Measurements from ENCODE around the gene AKAP12. TPM values are rescaled to one million over a fixed set of nuclear protein-coding genes. Genes with fewer than 3 reads are reported as not detected.

Gene AKAP12
- total RNA-seq, 2 donors from 2014 or later = 10.0 to 10.6 TPM

DNA sequence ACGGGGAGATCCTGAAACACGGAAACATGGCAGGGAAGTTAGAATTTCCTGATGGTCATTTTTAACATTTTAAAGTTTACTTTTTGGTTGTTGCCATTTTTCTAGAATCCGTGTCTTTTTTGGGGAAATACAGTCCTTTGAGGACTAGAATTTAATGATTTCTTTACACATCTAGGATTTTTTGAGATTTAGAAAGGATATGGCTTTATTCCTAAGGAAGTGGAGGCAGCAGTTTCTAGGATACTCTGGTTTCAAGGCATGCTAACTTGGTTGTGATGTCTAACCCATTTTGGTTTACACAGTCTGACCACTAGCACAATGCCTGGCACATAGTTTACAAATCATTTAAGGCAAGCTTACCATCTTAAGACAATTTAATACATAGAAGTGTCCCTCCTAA lies 152.7 kb downstream of the AKAP12 start:
- Mint-ChIP-seq H3K36me3 (ENCODE audit: insufficient read depth in 2 of 2) (peaks cover 8 to 16% of the 10 kb centered on the region in 2 donors), H3K27me3 (ENCODE audit: low read depth) (no peaks in the 10 kb centered on the region), H3K4me3 (peak overlapping the region; percentile 97), H3K27ac (peak overlapping the region; percentile 95), H3K9me3 (no peaks in the 10 kb centered on the region), H3K4me1 (ENCODE audit: low read depth) (peaks cover 59% of the 10 kb centered on the region)
- DNase-seq (no peak), ATAC-seq (replicated peaks in 1 of 2) (no peak)

DNA sequence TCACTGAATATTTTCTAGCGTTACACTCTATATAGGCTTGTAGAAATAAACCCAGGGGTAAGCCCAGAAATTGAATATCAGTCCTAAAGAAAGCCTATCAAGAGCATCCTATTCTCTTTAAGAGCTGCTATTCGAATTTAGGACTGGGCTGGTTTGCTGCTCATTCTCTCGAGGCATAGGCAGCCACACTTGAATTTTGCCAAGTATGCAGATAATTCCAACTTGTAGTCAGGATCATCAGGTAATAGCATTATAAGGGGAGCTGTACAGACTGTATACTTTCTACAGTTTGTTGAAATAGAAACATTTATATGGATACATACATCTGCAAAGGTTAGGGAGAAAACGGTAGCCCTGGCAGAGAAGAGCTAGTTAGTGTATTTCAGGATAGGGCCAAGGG lies 153.6 kb downstream of the AKAP12 start:
- Mint-ChIP-seq H3K4me3 (peak overlapping the region; percentile 97), H3K4me1 (ENCODE audit: low read depth) (peaks cover 62% of the 10 kb centered on the region), H3K27ac (peak overlapping the region; percentile 95), H3K36me3 (ENCODE audit: insufficient read depth in 2 of 2) (peaks cover 8 to 19% of the 10 kb centered on the region in 2 donors), H3K9me3 (no peaks in the 10 kb centered on the region), H3K27me3 (ENCODE audit: low read depth) (no peaks in the 10 kb centered on the region)
- no peak for ATAC-seq (replicated peaks in 1 of 2)
- DNase-seq = no peak

DNA sequence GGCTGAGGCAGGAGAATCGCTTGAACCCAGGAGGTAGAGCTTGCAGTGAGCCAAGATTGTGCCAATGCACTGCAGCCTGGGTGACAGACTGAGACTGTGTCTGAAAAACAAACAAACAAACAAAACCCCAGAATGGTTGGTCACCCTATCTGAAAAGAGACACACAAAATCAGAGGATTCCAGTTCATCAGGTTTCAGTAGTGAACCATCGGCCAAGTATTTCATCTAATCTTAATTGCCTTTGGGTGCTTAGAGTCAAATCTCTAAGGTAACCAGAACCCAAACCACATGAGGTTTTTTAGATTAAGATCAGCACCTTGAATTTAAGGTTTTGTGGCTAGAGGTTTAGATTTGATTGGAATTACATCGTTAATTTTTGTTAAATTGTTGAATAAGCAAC lies 159.9 kb downstream of the AKAP12 start:
- Mint-ChIP-seq H3K27me3 (ENCODE audit: low read depth) (no peaks in the 10 kb centered on the region), H3K27ac (no peak overlapping the region), H3K4me1 (ENCODE audit: low read depth) (peaks cover 71% of the 10 kb centered on the region), H3K36me3 (ENCODE audit: insufficient read depth in 2 of 2) (peaks cover 0 to 26% of the 10 kb centered on the region in 2 donors), H3K9me3 (no peaks in the 10 kb centered on the region), H3K4me3 (no peak overlapping the region)
- DNase-seq = no peak
- peak; percentile 38 to 49 for ATAC-seq (replicated peaks in 1 of 2)

DNA sequence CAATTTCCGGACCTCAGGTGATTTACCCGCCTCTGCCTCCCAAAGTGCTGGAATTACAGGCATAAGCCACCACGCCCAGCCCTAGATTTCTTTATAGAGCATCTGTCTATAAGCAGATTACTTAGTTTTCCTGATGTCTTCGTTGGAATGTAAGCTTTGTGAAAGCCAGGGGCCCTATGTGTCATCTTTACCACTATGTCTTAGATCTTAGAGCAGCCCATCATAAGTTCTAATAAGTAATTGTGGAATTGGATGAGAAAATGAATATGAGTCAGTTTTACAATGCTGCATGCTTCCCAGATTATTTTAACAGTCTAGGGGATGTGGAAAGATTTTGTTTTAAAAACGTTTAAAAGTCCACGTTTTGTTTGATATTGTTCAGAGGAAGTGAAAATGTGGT lies 160.7 kb downstream of the AKAP12 start:
- H3K9me3 Mint-ChIP-seq = no peaks in the 10 kb centered on the region
- no peak for ATAC-seq (replicated peaks in 1 of 2)
- no peak for DNase-seq
- H3K36me3 Mint-ChIP-seq (ENCODE audit: insufficient read depth in 2 of 2) = peaks cover 0 to 23% of the 10 kb centered on the region in 2 donors
- H3K4me1 Mint-ChIP-seq (ENCODE audit: low read depth) = peaks cover 63% of the 10 kb centered on the region
- H3K27ac Mint-ChIP-seq = peak overlapping the region; percentile 79
- H3K27me3 Mint-ChIP-seq (ENCODE audit: low read depth) = no peaks in the 10 kb centered on the region
- peak overlapping the region; percentile 12 to 31 for H3K4me3 Mint-ChIP-seq

DNA sequence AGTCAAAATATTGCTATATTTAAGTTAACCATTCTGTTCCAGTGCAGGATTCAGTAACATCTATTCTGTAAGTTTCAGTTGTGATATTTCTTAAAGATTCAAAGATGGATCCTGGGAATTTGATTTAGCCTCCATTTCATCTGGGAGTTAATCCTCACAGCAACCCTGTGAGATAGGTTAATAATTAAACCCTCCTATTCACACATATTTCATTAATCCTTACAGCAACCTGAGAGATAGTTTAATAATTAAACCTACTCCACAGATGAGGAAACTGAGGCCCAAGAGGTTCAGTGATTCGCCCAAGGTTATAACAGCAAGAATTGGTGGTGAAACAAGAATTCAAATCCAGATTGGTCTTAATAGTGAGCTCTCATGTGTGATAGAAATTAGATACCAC lies 162.5 kb downstream of the AKAP12 start:
- Mint-ChIP-seq H3K4me3 (no peak overlapping the region), H3K27ac (peak overlapping the region; percentile 33), H3K4me1 (ENCODE audit: low read depth) (peaks cover 52% of the 10 kb centered on the region), H3K36me3 (ENCODE audit: insufficient read depth in 2 of 2) (peaks cover 2 to 21% of the 10 kb centered on the region in 2 donors), H3K27me3 (ENCODE audit: low read depth) (no peaks in the 10 kb centered on the region), H3K9me3 (no peaks in the 10 kb centered on the region)
- ATAC-seq (replicated peaks in 1 of 2) (no peak), DNase-seq (no peak)

DNA sequence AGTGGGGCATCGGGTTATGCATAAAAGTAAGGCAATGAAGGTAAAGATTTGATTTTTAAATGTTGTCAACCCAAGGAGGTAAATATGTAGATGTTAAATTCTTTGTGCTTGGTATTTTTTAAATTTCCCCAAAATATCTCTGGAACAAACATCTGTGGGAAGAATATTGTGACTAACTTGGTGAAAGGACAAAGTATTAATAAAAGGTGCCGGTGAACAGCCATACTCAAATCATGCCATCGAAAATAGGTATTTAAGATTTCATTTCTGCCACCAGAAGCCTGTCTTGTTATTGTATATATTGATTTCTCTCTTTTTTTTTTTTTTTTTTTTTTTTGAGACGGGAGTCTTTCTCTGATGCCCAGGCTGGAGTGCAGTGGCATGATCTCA lies 164.1 kb downstream of the AKAP12 start:
- no peaks in the 10 kb centered on the region for H3K27me3 Mint-ChIP-seq (ENCODE audit: low read depth)
- DNase-seq (no peak), ATAC-seq (replicated peaks in 1 of 2) (no peak)
- H3K4me1 Mint-ChIP-seq (ENCODE audit: low read depth) = peaks cover 37% of the 10 kb centered on the region
- H3K4me3 Mint-ChIP-seq = no peak overlapping the region
- peaks cover 4 to 24% of the 10 kb centered on the region in 2 donors for H3K36me3 Mint-ChIP-seq (ENCODE audit: insufficient read depth in 2 of 2)
- H3K9me3 Mint-ChIP-seq = no peaks in the 10 kb centered on the region
- peak overlapping the region; percentile 26 for H3K27ac Mint-ChIP-seq

Other genes with a start within 250 kb of the AKAP12 start
- gene ZBTB2, start 151.6 kb downstream of the AKAP12 start, total RNA-seq = 10 to 100 TPM; 24.3 to 27.7 TPM
- 10 to 100 TPM; 22.7 to 26.6 TPM for gene RMND1, start 212.2 kb downstream of the AKAP12 start, total RNA-seq